HepG2 (cell line): ENCODE results near the gene BAHCC1.

Source experiments
- CSRNP2 ChIP-seq: sonication (generic); formaldehyde crosslinking; conservative IDR thresholded peaks from 2 replicates; pipeline ENCODE4 v1.8.0; 2022; ENCODE audit warnings: low read depth, missing genetic modification reagents
- DNMT3B ChIP-seq: conservative IDR thresholded peaks from 2 replicates; pipeline ENCODE4 v1.6.1; 2016; ENCODE audit warnings: missing biosample characterization, control low read depth
- FOXJ3 ChIP-seq: sonication (generic); formaldehyde crosslinking; IDR thresholded peaks from 2 replicates; pipeline ENCODE4 v1.4.0; 2020; ENCODE audit warnings: missing genetic modification reagents, mild to moderate bottlenecking, borderline replicate concordance
- HNRNPUL1 ChIP-seq: fragments of 200-400 bp; formaldehyde crosslinking; IDR thresholded peaks from 2 replicates; pipeline ENCODE4 v1.6.1; 2017; ENCODE audit warnings: low read depth, mild to moderate bottlenecking, low read length, moderate library complexity
- NFE2L2 ChIP-seq: fragments of 150-350 bp; IDR thresholded peaks from 2 replicates; pipeline ENCODE4 v1.6.1; 2014; ENCODE audit warnings: low read length
- SMAD9 ChIP-seq: sonication (generic); formaldehyde crosslinking; IDR thresholded peaks from 2 replicates; pipeline ENCODE4 v1.5.1; 2020; ENCODE audit warnings: mild to moderate bottlenecking, missing genetic modification reagents
- TAF1 ChIP-seq: sonication (generic); formaldehyde crosslinking; IDR thresholded peaks from 2 replicates; pipeline ENCODE4 v1.4.0; 2020; ENCODE audit warnings: missing genetic modification reagents
- ZBTB1 ChIP-seq: sonication (generic); formaldehyde crosslinking; IDR thresholded peaks from 2 replicates; pipeline ENCODE4 v1.4.0; 2020; ENCODE audit warnings: missing genetic modification reagents, borderline replicate concordance
- TF ChIP-seq, protein P1 (sequence below): sonication (generic); formaldehyde crosslinking; IDR thresholded peaks from 2 replicates; pipeline ENCODE4 v1.5.1; 2020; ENCODE audit warnings: missing genetic modification reagents, mild to moderate bottlenecking, borderline replicate concordance
- TF ChIP-seq, protein P2 (sequence below): sonication (generic); formaldehyde crosslinking; IDR thresholded peaks from 2 replicates; pipeline ENCODE4 v1.5.0; 2020; ENCODE audit warnings: mild to moderate bottlenecking, missing genetic modification reagents, moderate library complexity

GRCh38 chr17:81511804-81512561 is 116.7 kb downstream of the BAHCC1 start:
- TF ChIP-seq FOXJ3 (CRISPR knock-in tag) = no peak
- no peak for TF ChIP-seq CSRNP2 (CRISPR knock-in tag)
- TF ChIP-seq DNMT3B (CRISPR knock-in tag) = no peak
- TF ChIP-seq, protein P1, sequence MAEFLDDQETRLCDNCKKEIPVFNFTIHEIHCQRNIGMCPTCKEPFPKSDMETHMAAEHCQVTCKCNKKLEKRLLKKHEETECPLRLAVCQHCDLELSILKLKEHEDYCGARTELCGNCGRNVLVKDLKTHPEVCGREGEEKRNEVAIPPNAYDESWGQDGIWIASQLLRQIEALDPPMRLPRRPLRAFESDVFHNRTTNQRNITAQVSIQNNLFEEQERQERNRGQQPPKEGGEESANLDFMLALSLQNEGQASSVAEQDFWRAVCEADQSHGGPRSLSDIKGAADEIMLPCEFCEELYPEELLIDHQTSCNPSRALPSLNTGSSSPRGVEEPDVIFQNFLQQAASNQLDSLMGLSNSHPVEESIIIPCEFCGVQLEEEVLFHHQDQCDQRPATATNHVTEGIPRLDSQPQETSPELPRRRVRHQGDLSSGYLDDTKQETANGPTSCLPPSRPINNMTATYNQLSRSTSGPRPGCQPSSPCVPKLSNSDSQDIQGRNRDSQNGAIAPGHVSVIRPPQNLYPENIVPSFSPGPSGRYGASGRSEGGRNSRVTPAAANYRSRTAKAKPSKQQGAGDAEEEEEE (CRISPR knock-in tag) = no peak
- no peak for TF ChIP-seq TAF1 (CRISPR knock-in tag)
- TF ChIP-seq, protein P2, sequence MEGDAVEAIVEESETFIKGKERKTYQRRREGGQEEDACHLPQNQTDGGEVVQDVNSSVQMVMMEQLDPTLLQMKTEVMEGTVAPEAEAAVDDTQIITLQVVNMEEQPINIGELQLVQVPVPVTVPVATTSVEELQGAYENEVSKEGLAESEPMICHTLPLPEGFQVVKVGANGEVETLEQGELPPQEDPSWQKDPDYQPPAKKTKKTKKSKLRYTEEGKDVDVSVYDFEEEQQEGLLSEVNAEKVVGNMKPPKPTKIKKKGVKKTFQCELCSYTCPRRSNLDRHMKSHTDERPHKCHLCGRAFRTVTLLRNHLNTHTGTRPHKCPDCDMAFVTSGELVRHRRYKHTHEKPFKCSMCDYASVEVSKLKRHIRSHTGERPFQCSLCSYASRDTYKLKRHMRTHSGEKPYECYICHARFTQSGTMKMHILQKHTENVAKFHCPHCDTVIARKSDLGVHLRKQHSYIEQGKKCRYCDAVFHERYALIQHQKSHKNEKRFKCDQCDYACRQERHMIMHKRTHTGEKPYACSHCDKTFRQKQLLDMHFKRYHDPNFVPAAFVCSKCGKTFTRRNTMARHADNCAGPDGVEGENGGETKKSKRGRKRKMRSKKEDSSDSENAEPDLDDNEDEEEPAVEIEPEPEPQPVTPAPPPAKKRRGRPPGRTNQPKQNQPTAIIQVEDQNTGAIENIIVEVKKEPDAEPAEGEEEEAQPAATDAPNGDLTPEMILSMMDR (CRISPR knock-in tag) = no peak
- TF ChIP-seq ZBTB1 (CRISPR knock-in tag) = no peak
- no peak for TF ChIP-seq HNRNPUL1
- no peak for TF ChIP-seq SMAD9 (CRISPR knock-in tag)
- no peak for TF ChIP-seq NFE2L2
